Loucy (cell line): ENCODE results near the gene PHYHIPL.
"Not testable (repeated sequence)": the region's sequence is repeated elsewhere in the genome, so short reads cannot be mapped to it uniquely, and the experiment has no call there.

Experiments
- H2AFZ ChIP-seq: fragments of 200-600 bp; sonication (generic); 2 replicates; pipeline ENCODE4 v1.6.0; 2016; ENCODE audit warnings: antibody characterized with exemption, mild to moderate bottlenecking, low read length, moderate library complexity
- H3F3A ChIP-seq: fragments of 200-600 bp; 2 replicates; pipeline ENCODE4 v1.6.0; 2016; ENCODE audit warnings: antibody characterized with exemption, low read depth, mild to moderate bottlenecking
- H3K27me3 ChIP-seq: fragments of 200-600 bp; sonication (generic); 2 replicates; pipeline ENCODE4 v1.6.1; 2014; ENCODE audit warnings: low read length, mild to moderate bottlenecking; ENCODE audit not compliant: insufficient read depth, poor library complexity, severe bottlenecking
- H3K36me3 ChIP-seq: fragments of 200-600 bp; sonication (generic); 2 replicates; pipeline ENCODE4 v1.6.1; 2016; ENCODE audit warnings: low read length; ENCODE audit not compliant: insufficient read depth
- H3K4me1 ChIP-seq: fragments of 200-600 bp; sonication (generic); 2 replicates; pipeline ENCODE4 v1.5.1; 2014; ENCODE audit warnings: low read length, mild to moderate bottlenecking; ENCODE audit not compliant: insufficient read depth, poor library complexity, severe bottlenecking
- H3K4me2 ChIP-seq: fragments of 200-600 bp; sonication (generic); 2 replicates; pipeline ENCODE4 v1.6.0; 2014; ENCODE audit warnings: antibody characterized with exemption, low read length, low read depth, mild to moderate bottlenecking; ENCODE audit not compliant: poor library complexity, severe bottlenecking
- H3K4me3 ChIP-seq: fragments of 200-600 bp; sonication (generic); 2 replicates; pipeline ENCODE4 v1.5.1; 2014; ENCODE audit warnings: low read length, mild to moderate bottlenecking, mixed read lengths; ENCODE audit not compliant: poor library complexity, severe bottlenecking
- H3K79me2 ChIP-seq: fragments of 200-600 bp; sonication (generic); 2 replicates; pipeline ENCODE4 v1.6.1; 2014; ENCODE audit warnings: low read length; ENCODE audit not compliant: insufficient read depth
- H3K9ac ChIP-seq: fragments of 200-600 bp; sonication (generic); 2 replicates; pipeline ENCODE4 v1.6.0; 2014; ENCODE audit warnings: mild to moderate bottlenecking, low read depth, low read length, moderate library complexity; ENCODE audit not compliant: poor library complexity, severe bottlenecking
- H3K9me2 ChIP-seq: fragments of 200-600 bp; sonication (generic); replicated peaks from 2 replicates; pipeline ENCODE4 v1.6.1; 2016; ENCODE audit warnings: low read depth, low read length, mixed read lengths
- H3K9me3 ChIP-seq: fragments of 200-600 bp; sonication (generic); 2 replicates; pipeline ENCODE4 v1.6.1; 2014; ENCODE audit warnings: mild to moderate bottlenecking, antibody characterized with exemption, low read length, low read depth; ENCODE audit not compliant: insufficient read depth
- H4K20me1 ChIP-seq: fragments of 200-600 bp; sonication (generic); 2 replicates; pipeline ENCODE4 v1.6.0; 2014; ENCODE audit warnings: antibody characterized with exemption, low read length, mild to moderate bottlenecking; ENCODE audit not compliant: insufficient read depth, poor library complexity, severe bottlenecking
- CTCF ChIP-seq: fragments of 200-600 bp; sonication (generic); conservative IDR thresholded peaks from 2 replicates; pipeline ENCODE4 v1.5.1; 2014; ENCODE audit warnings: mild to moderate bottlenecking, antibody characterized with exemption, low read length
- EZH2phosphoT487 ChIP-seq: fragments of 200-600 bp; IDR thresholded peaks from 2 replicates; pipeline ENCODE4 v1.6.1; 2018; ENCODE audit warnings: antibody characterized with exemption, mild to moderate bottlenecking, moderate library complexity, borderline replicate concordance

Gene PHYHIPL

GRCh38 chr10:59234816-59235429 lies 58.5 kb downstream of the PHYHIPL start:
- Histone ChIP-seq H3F3A (no peaks in the 10 kb centered on the region), H3K27me3 (no peaks in the 10 kb centered on the region), H4K20me1 (no peaks in the 10 kb centered on the region), H3K9me3 (no peaks in the 10 kb centered on the region), H3K4me2 (no peak overlapping the region), H3K36me3 (no peaks in the 10 kb centered on the region), H2AFZ (peak overlapping the region; percentile 63), H3K9me2 (no peaks in the 10 kb centered on the region), H3K4me1 (no peaks in the 10 kb centered on the region), H3K4me3 (no peak overlapping the region), H3K9ac (no peak overlapping the region), H3K79me2 (no peaks in the 10 kb centered on the region)
- TF ChIP-seq CTCF (peak; percentile 76), EZH2phosphoT487 (no peak)

DNA sequence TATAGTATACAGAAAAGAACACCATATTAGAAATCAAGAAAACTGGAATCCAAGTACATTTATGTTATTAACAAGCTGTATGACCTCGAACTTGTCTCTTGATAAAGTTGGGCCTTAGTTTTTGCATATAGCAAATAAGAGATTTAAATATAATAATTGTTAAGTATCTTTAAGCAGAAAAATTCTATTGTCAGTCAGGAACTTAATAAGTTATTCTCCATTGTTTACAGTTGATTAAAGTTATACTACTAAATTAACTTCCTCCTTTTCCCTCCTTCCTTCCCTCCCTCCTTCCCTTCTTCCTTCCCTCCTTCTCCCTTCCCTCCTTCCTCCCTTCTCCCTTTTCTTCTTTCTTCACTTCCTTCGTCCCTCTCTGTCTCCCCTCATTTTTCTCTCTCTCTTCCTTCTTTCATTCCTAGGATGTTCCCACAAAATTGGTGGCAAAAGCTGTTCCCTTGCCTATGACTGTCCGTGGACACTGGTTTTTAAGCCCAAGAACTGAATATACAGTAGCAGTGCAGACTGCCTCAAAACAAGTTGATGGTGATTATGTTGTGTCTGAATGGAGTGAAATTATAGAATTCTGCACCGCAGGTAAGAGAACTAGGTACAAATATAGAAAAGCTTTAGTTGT lies 59.7 kb downstream of the PHYHIPL start:
- no peak for TF ChIP-seq CTCF
- no peaks in the 10 kb centered on the region for H3K4me1 ChIP-seq
- no peaks in the 10 kb centered on the region for H3K79me2 ChIP-seq
- H3K27me3 ChIP-seq: no peaks in the 10 kb centered on the region
- no peaks in the 10 kb centered on the region for H4K20me1 ChIP-seq
- no peaks in the 10 kb centered on the region for H3F3A ChIP-seq
- no peaks in the 10 kb centered on the region for H3K9me2 ChIP-seq
- no peaks in the 10 kb centered on the region for H3K9me3 ChIP-seq
- no peak overlapping the region for H2AFZ ChIP-seq
- no peak overlapping the region for H3K4me2 ChIP-seq
- no peak overlapping the region for H3K9ac ChIP-seq
- H3K4me3 ChIP-seq: no peak overlapping the region
- no peaks in the 10 kb centered on the region for H3K36me3 ChIP-seq

- Histone ChIP-seq H3K9me3 (no peaks in the 10 kb centered on the region), H3K27me3 (no peaks in the 10 kb centered on the region), H3K79me2 (no peaks in the 10 kb centered on the region), H3K9me2 (no peaks in the 10 kb centered on the region), H4K20me1 (no peaks in the 10 kb centered on the region), H3F3A (no peaks in the 10 kb centered on the region), H2AFZ (no peak overlapping the region), H3K36me3 (no peaks in the 10 kb centered on the region), H3K9ac (no peak overlapping the region), H3K4me3 (no peak overlapping the region), H3K4me1 (no peaks in the 10 kb centered on the region), H3K4me2 (no peak overlapping the region)
- TF ChIP-seq CTCF: no peak
- TF ChIP-seq EZH2phosphoT487: no peak
Observed at GRCh38 chr10:59237775-59238174, 61.3 kb downstream of the PHYHIPL start.

DNA sequence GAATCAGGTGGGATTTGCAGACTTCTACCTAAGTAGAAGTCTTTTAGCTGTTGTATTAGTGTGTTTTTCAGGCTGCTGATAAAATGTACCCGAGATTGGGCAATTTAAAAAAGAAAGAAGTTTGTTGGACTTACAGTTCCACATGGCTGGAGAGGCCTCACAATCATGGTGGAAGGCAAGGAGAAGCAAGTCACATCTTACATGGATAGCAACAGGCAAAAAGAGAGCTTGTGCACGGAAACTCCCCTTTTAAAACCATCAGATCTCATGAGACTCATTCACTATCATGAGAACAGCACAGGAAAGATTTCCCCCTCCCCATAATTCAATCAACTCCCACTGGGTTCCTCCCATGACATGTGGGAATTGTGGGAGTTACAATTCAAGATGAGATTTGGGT lies 62.7 kb downstream of the PHYHIPL start:
- not testable (repeated sequence) for H4K20me1 ChIP-seq, H3K27me3 ChIP-seq, H3K9ac ChIP-seq, H3K4me1 ChIP-seq, H3F3A ChIP-seq, H3K4me2 ChIP-seq, H3K9me3 ChIP-seq, H3K4me3 ChIP-seq, H3K36me3 ChIP-seq, H3K79me2 ChIP-seq, H3K9me2 ChIP-seq, H2AFZ ChIP-seq
